Measurements from ENCODE around the gene KIF6.

KIF6 gene

DNA sequence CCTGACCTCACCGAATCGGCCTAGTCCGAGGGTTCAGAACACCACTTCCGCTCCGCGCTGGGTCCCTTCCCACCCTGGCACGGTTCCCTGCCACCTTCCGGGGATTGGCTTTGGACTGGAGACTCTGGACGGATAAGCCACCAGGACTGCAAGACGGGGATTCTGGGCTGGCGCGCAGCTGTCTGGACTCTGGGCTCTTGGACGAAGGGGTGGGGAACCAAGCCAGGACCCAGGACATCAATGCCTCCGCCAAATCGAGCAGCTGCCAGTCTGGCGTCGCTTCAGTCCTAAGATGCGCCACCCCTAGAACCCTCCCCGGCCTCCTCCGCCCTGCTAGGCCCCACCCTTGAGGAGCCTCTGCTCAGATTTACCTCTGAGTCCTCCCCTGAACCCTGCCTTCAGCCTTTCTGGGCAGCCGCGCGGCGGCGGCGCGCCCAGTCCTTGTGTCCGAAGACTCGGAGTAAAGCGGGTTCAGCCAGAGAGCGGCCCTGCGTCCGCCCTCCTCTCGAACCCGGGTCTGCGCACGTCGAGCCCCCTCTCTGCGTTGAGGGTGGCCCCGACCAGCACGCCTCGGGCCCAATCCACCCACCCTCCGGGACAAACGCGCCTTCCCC is 412.2 kb downstream of the KIF6 start:
- Mint-ChIP-seq H3K4me3 (no peak overlapping the region), H3K36me3 (ENCODE audit: low read depth) (no peaks in the 10 kb centered on the region), H3K9me3 (no peaks in the 10 kb centered on the region), H3K27me3 (ENCODE audit: low read depth) (peaks cover 51% of the 10 kb centered on the region), H3K4me1 (ENCODE audit: low read depth) (peaks cover 1% of the 10 kb centered on the region), H3K27ac (no peak overlapping the region)

DNA sequence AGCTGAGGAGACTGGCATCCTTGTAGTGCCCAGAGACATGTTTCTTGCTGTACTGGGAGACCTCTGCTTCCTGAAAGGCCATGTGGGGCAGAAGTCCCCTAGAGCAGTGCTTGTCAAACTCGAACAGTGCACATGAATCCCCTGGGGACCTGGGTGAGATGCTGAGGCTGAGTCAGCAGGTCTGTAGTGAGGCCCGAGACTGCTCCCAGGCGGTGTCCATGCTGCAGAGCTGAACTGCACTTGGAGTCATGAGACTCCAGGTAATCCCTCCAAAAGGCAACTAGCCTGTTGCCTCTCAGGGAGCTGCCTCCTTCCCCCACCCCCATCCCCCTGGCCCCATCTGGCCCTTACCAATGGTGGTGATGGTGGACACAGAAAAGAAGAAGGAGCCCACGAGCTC is 414.7 kb downstream of the KIF6 start:
- Mint-ChIP-seq H3K9me3 (no peaks in the 10 kb centered on the region), H3K36me3 (ENCODE audit: low read depth) (no peaks in the 10 kb centered on the region), H3K27ac (no peak overlapping the region), H3K27me3 (ENCODE audit: low read depth) (peaks cover 49% of the 10 kb centered on the region), H3K4me1 (ENCODE audit: low read depth) (peaks cover 1% of the 10 kb centered on the region), H3K4me3 (no peak overlapping the region)

DNA sequence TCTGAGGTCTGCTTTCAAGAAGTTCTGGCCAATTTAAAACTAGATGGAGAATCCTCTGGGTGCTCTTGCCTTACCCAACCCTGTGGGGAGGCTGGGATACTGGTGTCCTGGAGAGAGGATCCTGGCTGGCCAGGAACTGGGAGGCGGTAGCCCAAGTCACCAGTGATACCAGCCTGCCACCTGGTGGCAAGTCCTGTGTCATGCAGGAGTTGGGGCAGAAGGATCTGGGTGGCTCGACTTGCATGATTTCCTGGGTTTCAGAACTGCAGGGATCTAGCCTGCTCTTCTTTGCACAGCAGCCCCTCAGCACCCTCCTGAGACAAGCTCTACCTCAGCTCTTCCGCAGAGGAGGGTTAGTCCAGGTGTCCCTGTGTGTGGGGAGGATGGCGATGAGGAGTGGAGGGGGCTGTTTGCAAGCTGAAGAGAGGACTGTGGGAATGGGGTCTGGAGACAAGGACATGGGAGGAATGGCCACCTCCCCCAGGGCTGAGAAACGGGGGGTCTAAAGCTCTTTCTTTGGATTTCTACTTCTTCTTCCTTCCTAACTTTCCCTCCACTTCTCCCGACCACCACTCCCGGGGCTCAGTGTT is 415.2 kb downstream of the KIF6 start:
- no peaks in the 10 kb centered on the region for H3K36me3 Mint-ChIP-seq (ENCODE audit: low read depth)
- no peaks in the 10 kb centered on the region for H3K9me3 Mint-ChIP-seq
- peaks cover 44% of the 10 kb centered on the region for H3K27me3 Mint-ChIP-seq (ENCODE audit: low read depth)
- H3K4me1 Mint-ChIP-seq (ENCODE audit: low read depth): peaks cover 1% of the 10 kb centered on the region
- H3K27ac Mint-ChIP-seq: no peak overlapping the region
- no peak overlapping the region for H3K4me3 Mint-ChIP-seq

DNA sequence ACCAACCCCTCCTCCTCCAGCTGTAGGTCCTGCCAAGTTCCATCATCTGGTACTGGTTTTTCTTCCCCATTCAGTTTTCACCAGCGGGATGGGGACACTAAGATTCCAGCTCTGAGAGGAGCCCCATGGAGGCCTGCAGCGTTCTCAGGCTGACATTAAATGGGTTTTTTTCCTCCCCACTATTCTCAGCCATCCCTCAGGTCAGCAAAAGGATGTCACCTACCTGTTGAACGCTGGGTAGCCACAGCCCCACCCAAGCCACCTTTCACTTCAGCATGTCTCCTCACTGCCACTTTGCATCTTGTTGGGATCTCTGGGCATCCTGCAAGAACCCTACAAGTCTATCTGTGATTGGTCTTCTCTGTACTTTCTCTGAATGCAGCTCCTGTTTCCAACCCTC is 417.7 kb downstream of the KIF6 start:
- H3K27me3 Mint-ChIP-seq (ENCODE audit: low read depth): peaks cover 27% of the 10 kb centered on the region
- no peak overlapping the region for H3K27ac Mint-ChIP-seq
- H3K9me3 Mint-ChIP-seq: no peaks in the 10 kb centered on the region
- H3K4me3 Mint-ChIP-seq: no peak overlapping the region
- H3K4me1 Mint-ChIP-seq (ENCODE audit: low read depth): peaks cover 4% of the 10 kb centered on the region
- no peaks in the 10 kb centered on the region for H3K36me3 Mint-ChIP-seq (ENCODE audit: low read depth)

DNA sequence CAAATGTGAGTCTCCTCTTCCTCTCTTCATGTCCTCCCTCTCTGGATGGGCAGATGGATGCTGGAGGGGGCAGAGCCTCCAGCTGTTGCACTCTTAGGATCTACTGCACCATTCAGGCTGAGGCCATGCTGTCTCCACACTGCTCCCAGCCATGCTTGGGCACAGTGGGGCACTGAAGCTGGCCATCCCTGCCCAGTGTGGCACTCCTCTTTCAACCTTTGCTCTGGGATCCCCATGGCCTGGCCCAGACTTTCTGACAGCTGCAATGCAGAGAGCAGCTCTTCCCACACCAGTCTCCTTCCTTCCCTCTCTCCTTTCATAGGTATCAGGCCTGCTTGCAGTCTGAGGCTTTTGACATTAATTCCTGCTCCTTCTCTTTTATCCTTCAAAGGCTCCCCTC is 420.3 kb downstream of the KIF6 start:
- Mint-ChIP-seq H3K9me3 (no peaks in the 10 kb centered on the region), H3K27ac (no peak overlapping the region), H3K4me3 (no peak overlapping the region), H3K36me3 (ENCODE audit: low read depth) (no peaks in the 10 kb centered on the region), H3K4me1 (ENCODE audit: low read depth) (peaks cover 4% of the 10 kb centered on the region), H3K27me3 (ENCODE audit: low read depth) (peaks cover 5% of the 10 kb centered on the region)

DNA sequence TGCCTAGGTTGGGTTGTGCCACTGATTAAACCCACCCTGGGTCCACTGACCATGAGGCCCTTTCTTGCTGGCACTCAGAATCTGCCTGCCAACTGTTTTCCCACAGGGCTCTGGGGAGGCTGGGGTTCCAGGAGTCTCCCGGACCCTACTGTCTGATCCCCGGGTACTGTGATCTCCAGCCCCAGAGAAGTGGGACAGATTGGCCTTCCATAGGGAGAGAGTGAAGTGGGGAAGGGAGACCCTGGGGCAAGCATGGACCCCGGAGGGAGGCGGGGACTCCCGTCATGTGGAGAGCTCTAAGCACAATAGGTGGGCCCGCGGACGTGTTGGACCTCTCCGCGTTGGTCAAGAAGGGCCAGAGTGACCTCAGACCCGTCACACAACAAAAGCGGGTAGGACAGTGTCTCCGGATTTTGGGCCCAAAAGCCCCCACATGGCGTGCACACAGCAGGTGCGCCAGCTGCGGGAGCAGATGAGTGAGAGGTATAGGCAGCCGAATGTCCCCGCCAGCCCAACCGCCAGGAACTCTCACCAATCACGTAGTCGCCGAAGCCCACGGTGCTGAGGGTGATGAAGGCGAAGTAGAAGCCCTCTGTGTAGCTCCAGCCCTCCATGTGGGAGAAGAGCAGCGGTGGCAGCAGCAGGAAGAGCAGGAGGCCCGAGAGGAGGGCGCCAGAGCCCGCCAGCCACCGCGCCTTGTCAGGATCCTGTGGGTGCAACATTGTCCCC is 421.6 kb downstream of the KIF6 start:
- no peaks in the 10 kb centered on the region for H3K36me3 Mint-ChIP-seq (ENCODE audit: low read depth)
- H3K4me3 Mint-ChIP-seq: no peak overlapping the region
- no peaks in the 10 kb centered on the region for H3K9me3 Mint-ChIP-seq
- peaks cover 4% of the 10 kb centered on the region for H3K27me3 Mint-ChIP-seq (ENCODE audit: low read depth)
- peaks cover 4% of the 10 kb centered on the region for H3K4me1 Mint-ChIP-seq (ENCODE audit: low read depth)
- no peak overlapping the region for H3K27ac Mint-ChIP-seq

DNA sequence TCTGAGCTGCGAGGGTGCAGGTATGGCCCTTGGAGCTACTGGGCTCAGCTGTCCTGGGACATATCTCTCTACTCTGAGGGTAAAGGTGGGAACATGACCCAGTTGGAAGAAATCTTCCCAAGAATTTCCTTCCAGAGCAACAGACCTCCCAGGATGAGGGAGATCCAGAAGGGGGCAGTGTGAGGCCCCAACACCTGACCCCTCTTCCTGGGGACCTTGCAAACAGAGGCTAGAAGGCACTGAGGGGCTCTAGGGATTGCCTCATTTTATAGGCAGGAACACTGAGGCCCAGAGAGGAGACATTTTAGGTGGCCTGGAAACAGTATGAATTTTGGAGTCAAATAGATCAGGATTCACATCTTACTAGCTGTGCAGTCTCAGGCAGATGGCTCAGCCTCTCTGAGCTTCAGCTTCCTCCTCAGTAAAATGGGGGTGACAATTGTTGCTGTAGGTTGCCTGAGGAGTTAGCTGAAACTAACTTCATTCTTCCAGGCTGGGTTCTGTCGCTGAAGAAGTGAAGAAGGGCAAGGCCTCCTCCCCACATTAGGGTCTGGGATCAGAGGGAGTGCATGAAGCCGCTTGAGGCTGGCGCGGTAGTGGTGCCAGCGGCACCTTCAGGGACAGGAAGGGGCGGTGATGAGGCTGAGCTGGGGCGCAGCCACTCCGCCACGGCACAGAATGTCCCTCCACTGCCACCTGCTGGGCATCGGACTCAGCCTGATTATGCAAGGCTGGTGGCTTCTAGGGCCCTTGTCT is 422.4 kb downstream of the KIF6 start:
- Mint-ChIP-seq H3K4me3 (peak overlapping the region; percentile 14), H3K36me3 (ENCODE audit: low read depth) (no peaks in the 10 kb centered on the region), H3K4me1 (ENCODE audit: low read depth) (peaks cover 4% of the 10 kb centered on the region), H3K27ac (no peak overlapping the region), H3K9me3 (no peaks in the 10 kb centered on the region), H3K27me3 (ENCODE audit: low read depth) (peaks cover 3% of the 10 kb centered on the region)

DNA sequence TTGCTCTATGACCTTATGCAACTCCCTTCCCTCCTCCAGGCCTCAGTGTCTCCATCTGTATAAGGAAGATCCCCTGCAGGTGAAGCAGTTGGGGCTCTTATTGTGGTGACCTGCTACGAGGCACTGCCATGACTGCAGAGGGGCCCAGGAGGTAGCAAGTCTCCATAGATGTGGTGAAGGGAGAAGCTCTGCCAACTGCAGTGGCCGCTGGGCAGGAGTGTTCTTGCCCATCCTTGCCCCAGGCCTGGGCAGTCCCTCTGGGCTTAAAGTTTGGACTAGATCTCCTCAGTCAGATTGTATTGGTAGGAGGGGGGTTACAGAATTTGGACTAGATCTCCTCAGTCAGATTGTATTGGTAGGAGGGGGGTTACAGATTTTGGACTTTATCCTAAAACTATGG is 423.2 kb downstream of the KIF6 start:
- H3K27ac Mint-ChIP-seq: no peak overlapping the region
- H3K36me3 Mint-ChIP-seq (ENCODE audit: low read depth): no peaks in the 10 kb centered on the region
- no peak overlapping the region for H3K4me3 Mint-ChIP-seq
- H3K9me3 Mint-ChIP-seq: no peaks in the 10 kb centered on the region
- H3K27me3 Mint-ChIP-seq (ENCODE audit: low read depth): no peaks in the 10 kb centered on the region
- peaks cover 4% of the 10 kb centered on the region for H3K4me1 Mint-ChIP-seq (ENCODE audit: low read depth)

DNA sequence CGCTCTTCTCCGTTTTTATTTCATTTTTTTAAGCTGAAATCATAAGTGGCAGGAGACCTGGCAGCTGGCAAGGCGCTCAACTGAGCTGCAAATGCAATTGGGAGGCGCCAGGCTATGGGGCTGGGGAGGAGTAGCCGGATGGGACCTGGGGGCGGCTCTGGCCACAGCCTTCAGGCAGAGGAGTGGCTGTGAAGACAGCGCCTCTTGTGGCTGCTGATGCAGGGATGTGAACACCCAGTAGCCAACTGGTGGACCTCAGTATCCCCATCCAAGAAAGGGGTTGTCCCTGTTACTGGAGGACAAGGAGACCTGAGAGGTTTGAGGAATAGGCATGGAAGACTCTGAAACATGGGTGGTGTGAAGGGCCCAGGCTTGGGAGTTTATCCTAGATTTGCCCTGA is 423.6 kb downstream of the KIF6 start:
- no peaks in the 10 kb centered on the region for H3K9me3 Mint-ChIP-seq
- H3K27me3 Mint-ChIP-seq (ENCODE audit: low read depth): no peaks in the 10 kb centered on the region
- H3K36me3 Mint-ChIP-seq (ENCODE audit: low read depth): no peaks in the 10 kb centered on the region
- no peak overlapping the region for H3K4me3 Mint-ChIP-seq
- no peak overlapping the region for H3K27ac Mint-ChIP-seq
- peaks cover 4% of the 10 kb centered on the region for H3K4me1 Mint-ChIP-seq (ENCODE audit: low read depth)

DNA sequence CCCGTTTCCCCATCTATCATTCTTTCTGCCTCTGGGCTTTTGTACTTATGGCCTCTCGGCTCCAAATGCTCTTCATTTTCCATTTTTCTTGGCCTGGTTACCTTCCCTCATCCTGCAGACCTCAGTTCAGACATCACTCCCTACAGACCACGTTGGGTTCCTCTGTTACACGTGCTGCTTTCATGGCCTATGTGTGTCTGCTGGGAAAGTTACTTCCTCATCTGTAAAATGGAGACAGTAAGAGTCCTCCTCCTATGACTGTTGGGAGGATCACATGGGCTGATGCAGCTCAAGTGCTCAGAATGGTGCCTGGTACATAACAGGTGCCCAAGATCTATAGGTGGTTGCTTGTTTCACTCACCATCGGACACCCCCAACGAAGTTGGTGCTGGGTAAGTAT is 424.5 kb downstream of the KIF6 start:
- H3K4me3 Mint-ChIP-seq: no peak overlapping the region
- H3K27me3 Mint-ChIP-seq (ENCODE audit: low read depth): no peaks in the 10 kb centered on the region
- no peaks in the 10 kb centered on the region for H3K9me3 Mint-ChIP-seq
- no peak overlapping the region for H3K27ac Mint-ChIP-seq
- H3K36me3 Mint-ChIP-seq (ENCODE audit: low read depth): no peaks in the 10 kb centered on the region
- H3K4me1 Mint-ChIP-seq (ENCODE audit: low read depth): peaks cover 4% of the 10 kb centered on the region

DNA sequence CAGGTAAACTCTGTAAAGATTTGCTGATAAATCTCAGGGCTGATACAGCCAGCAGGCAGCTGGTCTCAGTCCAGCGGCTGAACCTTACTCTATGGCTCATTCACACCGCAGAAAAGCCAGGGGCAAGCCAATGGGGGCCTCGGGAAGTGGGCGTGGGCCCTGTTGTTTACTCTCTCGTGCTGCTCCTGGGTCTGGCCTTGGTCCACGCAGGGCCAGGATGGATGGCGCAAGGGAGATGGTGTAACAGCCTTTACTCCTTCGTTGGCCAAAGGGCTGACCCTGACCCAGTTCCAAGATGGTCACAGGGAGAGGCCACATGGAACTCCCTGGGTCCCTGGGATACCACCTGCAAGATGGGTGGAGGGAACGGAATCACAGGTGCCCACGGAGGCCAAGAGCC is 427.1 kb downstream of the KIF6 start:
- H3K36me3 Mint-ChIP-seq (ENCODE audit: low read depth): no peaks in the 10 kb centered on the region
- H3K27me3 Mint-ChIP-seq (ENCODE audit: low read depth): no peaks in the 10 kb centered on the region
- H3K27ac Mint-ChIP-seq: no peak overlapping the region
- H3K9me3 Mint-ChIP-seq: no peaks in the 10 kb centered on the region
- H3K4me3 Mint-ChIP-seq: no peak overlapping the region
- H3K4me1 Mint-ChIP-seq (ENCODE audit: low read depth): peaks cover 4% of the 10 kb centered on the region

DNA sequence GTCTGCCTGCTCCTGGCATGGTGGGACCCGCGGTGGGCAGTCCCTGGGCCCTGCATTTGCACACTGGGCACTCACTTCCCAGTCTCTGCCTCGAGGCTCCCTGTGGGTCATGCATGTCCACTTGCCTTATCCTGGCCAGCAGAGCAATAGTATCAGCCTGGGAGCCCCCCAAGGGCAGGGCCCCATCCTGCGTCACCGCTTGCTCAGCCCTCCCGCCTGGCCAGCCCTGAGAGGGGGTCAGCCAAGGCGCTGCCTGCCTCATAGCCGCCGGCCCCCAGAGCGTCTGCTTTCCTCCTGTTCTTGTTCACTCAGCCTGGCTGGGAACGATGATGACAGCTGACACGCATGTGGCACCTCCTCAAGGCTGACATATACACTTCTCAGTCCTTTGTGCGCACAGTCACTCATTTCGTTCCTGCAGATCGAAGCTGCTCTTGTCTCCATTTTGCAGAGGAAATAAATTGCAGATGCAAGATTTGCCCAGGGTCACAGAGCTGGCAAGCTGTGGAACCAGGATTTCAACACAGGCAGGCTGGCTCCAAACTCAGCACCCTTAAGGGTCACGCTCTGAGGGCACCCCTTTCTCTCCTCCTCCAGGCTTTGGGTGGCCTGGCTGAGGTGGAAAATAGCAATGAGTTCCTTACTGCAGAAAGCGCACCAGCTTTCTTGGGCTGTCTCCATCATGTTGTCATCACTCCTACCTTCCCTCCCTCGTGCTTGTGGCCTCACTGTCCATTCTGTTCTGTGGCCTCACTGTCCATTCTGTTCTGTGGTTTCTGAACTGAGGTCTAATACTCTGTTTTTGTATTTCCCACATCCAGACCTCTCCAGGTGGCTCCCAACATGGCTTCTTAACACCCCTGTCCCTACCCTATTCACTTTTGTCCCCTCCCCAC is 428.2 kb downstream of the KIF6 start:
- no peak overlapping the region for H3K4me3 Mint-ChIP-seq
- H3K27me3 Mint-ChIP-seq (ENCODE audit: low read depth): peaks cover 4% of the 10 kb centered on the region
- no peaks in the 10 kb centered on the region for H3K36me3 Mint-ChIP-seq (ENCODE audit: low read depth)
- no peak overlapping the region for H3K27ac Mint-ChIP-seq
- H3K4me1 Mint-ChIP-seq (ENCODE audit: low read depth): no peaks in the 10 kb centered on the region
- H3K9me3 Mint-ChIP-seq: no peaks in the 10 kb centered on the region

DNA sequence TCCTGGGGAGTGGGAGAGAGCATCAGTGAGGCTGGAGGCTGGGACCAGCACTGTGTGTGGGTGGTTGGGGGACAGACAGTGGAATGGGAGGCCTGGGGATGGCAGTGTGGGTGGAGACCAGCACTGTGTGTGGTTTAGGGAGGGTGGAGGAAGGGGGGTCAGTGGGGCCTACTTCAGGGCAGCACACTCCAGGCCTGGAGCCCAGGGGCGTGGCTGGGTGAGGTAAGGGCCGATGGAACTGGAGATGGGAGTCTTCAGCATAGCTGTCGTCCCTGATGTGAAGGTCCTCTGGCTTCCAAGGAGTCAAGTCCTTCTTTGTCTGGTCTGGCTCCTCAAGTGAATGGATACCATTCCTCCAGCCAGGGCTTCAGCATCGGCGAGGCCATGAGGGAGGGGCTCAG is 429.6 kb downstream of the KIF6 start:
- Mint-ChIP-seq H3K4me1 (ENCODE audit: low read depth) (no peaks in the 10 kb centered on the region), H3K36me3 (ENCODE audit: low read depth) (no peaks in the 10 kb centered on the region), H3K27me3 (ENCODE audit: low read depth) (peaks cover 8% of the 10 kb centered on the region), H3K9me3 (no peaks in the 10 kb centered on the region), H3K4me3 (no peak overlapping the region), H3K27ac (no peak overlapping the region)

DNA sequence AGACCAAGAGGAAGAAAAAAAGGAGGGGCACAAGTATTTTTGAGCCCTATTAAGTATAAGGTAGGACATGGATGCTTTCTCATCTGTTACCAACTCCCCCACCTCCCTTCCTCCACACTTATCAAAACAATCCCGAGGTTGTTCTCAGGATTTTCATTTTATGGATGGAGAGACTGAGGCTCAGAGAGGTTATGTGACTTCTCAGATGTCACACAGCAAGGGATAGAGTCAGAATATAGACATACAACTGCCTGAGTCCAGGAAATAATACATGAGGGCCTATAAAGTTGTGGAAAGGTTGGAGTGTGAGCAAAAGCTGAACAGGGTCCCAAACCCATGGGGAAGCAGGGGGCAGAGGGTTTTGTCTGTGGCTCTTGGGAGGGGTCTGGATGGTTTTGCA is 430.3 kb downstream of the KIF6 start:
- Mint-ChIP-seq H3K27me3 (ENCODE audit: low read depth) (peaks cover 8% of the 10 kb centered on the region), H3K27ac (no peak overlapping the region), H3K4me1 (ENCODE audit: low read depth) (no peaks in the 10 kb centered on the region), H3K4me3 (no peak overlapping the region), H3K9me3 (no peaks in the 10 kb centered on the region), H3K36me3 (ENCODE audit: low read depth) (no peaks in the 10 kb centered on the region)
